HL-60 (cell line): Measurements from ENCODE around the gene FAM120AOS.

Experiments
- DNase-seq, 2 experiments: peaks; one replicate each; pipeline ENCODE4 v3.0.0-alpha.2; 2010 to 2020; ENCODE audit warnings: low read depth in 1 of 2, low spot score in 1 of 2
- H3K27ac ChIP-seq: fragments of 250-450 bp; sonication (Bioruptor Pico); replicated peaks from 2 replicates; pipeline ENCODE4 v1.5.1; 2020; ENCODE audit warnings: mild to moderate bottlenecking, moderate library complexity
- H3K27me3 ChIP-seq: fragments of 250-450 bp; sonication (Bioruptor Pico); 2 replicates; pipeline ENCODE4 v1.5.1; 2021; ENCODE audit warnings: mild to moderate bottlenecking, moderate library complexity; ENCODE audit not compliant: insufficient read depth, poor library complexity, severe bottlenecking
- H3K4me3 ChIP-seq: replicated peaks from 2 replicates; pipeline ENCODE4 v1.5.1; 2011; ENCODE audit warnings: mild to moderate bottlenecking, control low read depth, low read length; ENCODE audit not compliant: insufficient read depth
- CTCF ChIP-seq: IDR thresholded peaks from one replicate; pipeline ENCODE4 v1.5.1; 2011; ENCODE audit warnings: low read length, control low read depth, inconsistent platforms; ENCODE audit not compliant: insufficient read depth
- GABPA ChIP-seq: IDR thresholded peaks from 2 replicates; pipeline ENCODE4 v1.6.1; 2012; ENCODE audit warnings: low read depth
- POLR2AphosphoS5 ChIP-seq: IDR thresholded peaks from 2 replicates; pipeline ENCODE4 v1.6.1; 2012; ENCODE audit warnings: low read depth
- REST ChIP-seq: IDR thresholded peaks from 2 replicates; pipeline ENCODE4 v1.6.1; 2012; ENCODE audit warnings: low read depth; ENCODE audit not compliant: insufficient replicate concordance
- SPI1 ChIP-seq: IDR thresholded peaks from 2 replicates; pipeline ENCODE4 v1.6.1; 2012; ENCODE audit warnings: low read depth, mild to moderate bottlenecking, borderline replicate concordance

Gene FAM120AOS

GRCh38 chr9:93491593-93492232 is 38.3 kb upstream of the FAM120AOS start:
- Histone ChIP-seq H3K27me3 (no peaks in the 10 kb centered on the region), H3K27ac (no peak overlapping the region), H3K4me3 (no peak overlapping the region)
- DNase-seq = no peak
- TF ChIP-seq CTCF = no peak
- no peak for TF ChIP-seq POLR2AphosphoS5
- TF ChIP-seq GABPA = no peak
- no peak for TF ChIP-seq REST
- TF ChIP-seq SPI1 = no peak

- DNase-seq = no peak
- Histone ChIP-seq H3K27ac (no peak overlapping the region), H3K27me3 (no peaks in the 10 kb centered on the region), H3K4me3 (no peak overlapping the region)
- no peak for TF ChIP-seq REST
- TF ChIP-seq POLR2AphosphoS5 = no peak
- TF ChIP-seq SPI1 = no peak
- no peak for TF ChIP-seq CTCF
- no peak for TF ChIP-seq GABPA
Observed at GRCh38 chr9:93488244-93488643, 34.9 kb upstream of the FAM120AOS start.

- no peak for DNase-seq
- TF ChIP-seq REST (no peak), POLR2AphosphoS5 (no peak)
- H3K4me3 ChIP-seq = no peak overlapping the region
- no peaks in the 10 kb centered on the region for H3K27me3 ChIP-seq
- H3K27ac ChIP-seq = no peak overlapping the region
Observed at GRCh38 chr9:93486268-93486667, 32.9 kb upstream of the FAM120AOS start.

- H3K27me3 ChIP-seq = no peaks in the 10 kb centered on the region
- H3K27ac ChIP-seq = no peak overlapping the region
- H3K4me3 ChIP-seq = no peak overlapping the region
- no peak for DNase-seq
- TF ChIP-seq CTCF = no peak
- TF ChIP-seq POLR2AphosphoS5 = no peak
- TF ChIP-seq REST = no peak
- TF ChIP-seq SPI1 = no peak
- no peak for TF ChIP-seq GABPA
Observed at GRCh38 chr9:93483497-93483896, 30.1 kb upstream of the FAM120AOS start.
